Stomach (tissue), 4 donors: ENCODE results near the gene ASL.

Experiments used
- CTCF ChIP-seq, 7 experiments: fragments of 450-650 bp in 4 of 7; fragments of 200-600 bp in 3 of 7; sonication (generic) in 3 of 7; IDR thresholded peaks; one replicate each; pipeline ENCODE4 v1.5.1; 2016 to 2019; ENCODE audit warnings: antibody characterized with exemption in 7 of 7, control low read depth in 2 of 7, mild to moderate bottlenecking in 1 of 7
- EP300 ChIP-seq: sonication (generic); formaldehyde crosslinking; IDR thresholded peaks from one replicate; pipeline ENCODE4 v1.6.1; 2017; ENCODE audit warnings: antibody characterized with exemption
- POLR2A ChIP-seq, 4 donors: fragments of 450-650 bp; IDR thresholded peaks; one replicate each; pipeline ENCODE4 v1.6.1; 2016; ENCODE audit warnings: antibody characterized with exemption in 4 of 4, control low read depth in 2 of 4, mild to moderate bottlenecking in 1 of 4, moderate library complexity in 1 of 4
- POLR2AphosphoS5 ChIP-seq, 3 donors: sonication (generic); formaldehyde crosslinking; IDR thresholded peaks; one replicate each; pipeline ENCODE4 v1.6.1; 2016; ENCODE audit warnings: antibody characterized with exemption in 3 of 3

GRCh38 chr7:66078067-66078466 lies 2.4 kb downstream of the ASL start:
- TF ChIP-seq POLR2AphosphoS5 (IDR thresholded peaks at IDR 0.05) (no peak), CTCF (IDR thresholded peaks at IDR 0.05) (no peak), POLR2A (IDR thresholded peaks at IDR 0.05) (no peak), EP300 (no peak)
